ENCODE data around the gene COQ7.

Gene COQ7

GRCh38 chr16:19093631-19094541 is 26.5 kb downstream of the COQ7 start:
- no peak overlapping the region for H3K4me3 ChIP-seq (ENCODE audit: low read depth, low read length)

DNA sequence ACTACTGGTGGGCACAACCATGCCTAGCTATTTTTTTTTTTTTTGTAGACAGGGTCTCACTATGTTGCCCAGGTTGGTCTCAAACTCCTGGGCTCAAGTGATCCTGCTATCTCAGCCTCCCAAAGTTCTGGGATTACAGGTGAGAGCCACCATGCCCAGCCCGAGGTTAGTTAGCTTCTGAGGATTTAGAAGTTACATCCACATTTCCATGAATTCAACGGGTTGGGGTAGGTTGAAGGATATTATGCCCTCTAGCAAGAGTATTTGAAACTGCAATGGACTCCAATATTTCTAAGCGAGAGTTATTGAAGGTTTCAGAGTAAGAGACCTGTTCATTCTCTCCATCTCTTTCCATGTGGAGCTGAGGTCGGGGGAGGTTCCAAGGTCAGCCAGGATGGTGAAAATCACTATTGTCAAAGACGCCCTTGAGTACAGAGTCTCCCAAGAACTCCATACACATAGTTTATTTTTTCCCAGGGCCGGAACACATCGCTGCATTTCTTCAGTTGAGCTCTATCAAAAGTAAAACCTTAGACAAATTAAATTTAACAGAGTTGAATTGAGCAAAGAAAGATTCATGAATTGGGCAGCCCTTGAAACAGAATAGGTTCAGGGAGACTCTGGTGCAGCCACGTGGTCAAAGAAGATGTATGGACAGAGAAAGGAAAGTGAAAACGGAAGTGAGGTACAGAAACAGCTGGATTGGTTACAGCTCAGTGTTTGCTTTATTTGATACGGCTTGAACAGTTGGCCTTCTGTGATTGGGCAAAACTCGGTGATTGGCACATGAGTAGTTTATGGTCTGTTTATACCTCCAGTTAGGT is 27.3 kb downstream of the COQ7 start:
- TF ChIP-seq CTCF (IDR thresholded peaks at IDR 0.05; ENCODE audit: low read depth, low read length, missing control alignments): no peak
- H3K36me3 ChIP-seq (replicated peaks): no peaks in the 10 kb centered on the region
- no peak overlapping the region for H3K4me3 ChIP-seq (ENCODE audit: low read depth, low read length)
- H3K27ac ChIP-seq: no peak overlapping the region
- in situ Hi-C loops (cut with HindIII; ENCODE audit: low pct_ligation_motif_present, low sequenced_read_pairs): no loop called here
- no peak for DNase-seq
- H3K27me3 ChIP-seq (replicated peaks): no peaks in the 10 kb centered on the region

More at GRCh38 chr16:19093631-19094541, 26.5 kb downstream of the COQ7 start:
- TF ChIP-seq CTCF (IDR thresholded peaks at IDR 0.05; ENCODE audit: low read depth, low read length, missing control alignments): no peak
- Histone ChIP-seq H3K27ac (no peak overlapping the region), H3K36me3 (replicated peaks) (no peaks in the 10 kb centered on the region), H3K27me3 (replicated peaks) (no peaks in the 10 kb centered on the region)
- in situ Hi-C loops (cut with HindIII; ENCODE audit: low pct_ligation_motif_present, low sequenced_read_pairs): no loop called here
- no peak for DNase-seq

DNA sequence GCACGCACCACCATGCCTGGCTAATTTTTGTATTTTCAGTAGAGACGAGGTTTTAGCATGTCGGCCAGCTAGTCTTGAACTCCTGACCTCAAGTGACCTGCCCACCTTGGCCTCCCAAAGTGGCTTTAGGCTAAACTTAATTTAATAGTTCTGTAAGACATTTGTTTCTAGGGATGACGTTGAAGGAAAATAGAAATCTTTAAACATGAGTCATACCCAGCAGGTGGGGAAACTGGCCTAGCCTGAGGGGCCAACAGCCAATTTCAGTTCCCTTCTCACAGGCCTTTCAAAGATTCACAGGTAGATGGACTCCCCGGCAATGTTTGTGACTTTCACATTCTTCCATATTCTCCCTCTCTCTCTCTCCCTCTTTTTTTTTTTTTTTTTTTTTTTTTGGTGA is 28.2 kb downstream of the COQ7 start:
- H3K4me3 ChIP-seq (ENCODE audit: low read depth, low read length): no peak overlapping the region
- H3K27ac ChIP-seq: no peak overlapping the region
- H3K36me3 ChIP-seq (replicated peaks): no peaks in the 10 kb centered on the region
- no peak for DNase-seq
- no peaks in the 10 kb centered on the region for H3K27me3 ChIP-seq (replicated peaks)
- TF ChIP-seq CTCF (IDR thresholded peaks at IDR 0.05; ENCODE audit: low read depth, low read length, missing control alignments): no peak
- in situ Hi-C loops (cut with HindIII; ENCODE audit: low pct_ligation_motif_present, low sequenced_read_pairs): no loop called here

DNA sequence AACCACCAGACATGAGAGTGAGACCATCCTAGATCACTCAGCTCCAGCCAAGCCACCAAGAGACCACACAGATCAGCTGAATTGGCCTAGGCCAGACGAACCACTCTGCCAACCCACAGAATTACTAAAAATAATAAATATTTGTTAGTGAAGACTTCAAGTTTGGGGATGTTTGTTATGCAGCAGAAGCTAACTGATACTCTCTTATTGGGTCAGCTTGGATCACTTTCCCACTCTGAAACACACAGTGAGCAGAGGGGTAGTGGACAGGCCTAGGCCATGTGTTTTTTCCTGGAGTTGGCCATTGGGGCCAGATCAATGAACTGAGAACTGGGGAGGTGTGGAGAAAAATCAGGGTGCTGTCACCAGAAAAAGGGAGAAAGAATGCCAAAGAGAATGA is 30.8 kb downstream of the COQ7 start:
- TF ChIP-seq CTCF (IDR thresholded peaks at IDR 0.05; ENCODE audit: low read depth, low read length, missing control alignments): no peak
- Histone ChIP-seq H3K27ac (no peak overlapping the region), H3K27me3 (replicated peaks) (no peaks in the 10 kb centered on the region), H3K4me3 (ENCODE audit: low read depth, low read length) (no peak overlapping the region), H3K36me3 (replicated peaks) (no peaks in the 10 kb centered on the region)
- in situ Hi-C loops (cut with HindIII; ENCODE audit: low pct_ligation_motif_present, low sequenced_read_pairs): no loop called here
- no peak for DNase-seq

GRCh38 chr16:19102187-19102872 is 34.9 kb downstream of the COQ7 start:
- H3K4me3 ChIP-seq (ENCODE audit: low read depth, low read length): no peak overlapping the region
- in situ Hi-C loops (cut with HindIII; ENCODE audit: low pct_ligation_motif_present, low sequenced_read_pairs): no loop called here
- H3K36me3 ChIP-seq (replicated peaks): no peaks in the 10 kb centered on the region
- TF ChIP-seq CTCF (IDR thresholded peaks at IDR 0.05; ENCODE audit: low read depth, low read length, missing control alignments): no peak
- DNase-seq: no peak
- H3K27ac ChIP-seq: no peak overlapping the region
- H3K27me3 ChIP-seq (replicated peaks): no peaks in the 10 kb centered on the region
